GM18519 (cell line): ENCODE data around the gene GRIP1.

Experiments used
- ATAC-seq: cut with Tn5 transposase; IDR thresholded peaks from one replicate; pipeline ENCODE4 v1.9.1; 2021; ENCODE audit warnings: mild to moderate bottlenecking, moderate library complexity; ENCODE audit not compliant: unreplicated experiment, low FRiP score

GRIP1 gene, protein sequence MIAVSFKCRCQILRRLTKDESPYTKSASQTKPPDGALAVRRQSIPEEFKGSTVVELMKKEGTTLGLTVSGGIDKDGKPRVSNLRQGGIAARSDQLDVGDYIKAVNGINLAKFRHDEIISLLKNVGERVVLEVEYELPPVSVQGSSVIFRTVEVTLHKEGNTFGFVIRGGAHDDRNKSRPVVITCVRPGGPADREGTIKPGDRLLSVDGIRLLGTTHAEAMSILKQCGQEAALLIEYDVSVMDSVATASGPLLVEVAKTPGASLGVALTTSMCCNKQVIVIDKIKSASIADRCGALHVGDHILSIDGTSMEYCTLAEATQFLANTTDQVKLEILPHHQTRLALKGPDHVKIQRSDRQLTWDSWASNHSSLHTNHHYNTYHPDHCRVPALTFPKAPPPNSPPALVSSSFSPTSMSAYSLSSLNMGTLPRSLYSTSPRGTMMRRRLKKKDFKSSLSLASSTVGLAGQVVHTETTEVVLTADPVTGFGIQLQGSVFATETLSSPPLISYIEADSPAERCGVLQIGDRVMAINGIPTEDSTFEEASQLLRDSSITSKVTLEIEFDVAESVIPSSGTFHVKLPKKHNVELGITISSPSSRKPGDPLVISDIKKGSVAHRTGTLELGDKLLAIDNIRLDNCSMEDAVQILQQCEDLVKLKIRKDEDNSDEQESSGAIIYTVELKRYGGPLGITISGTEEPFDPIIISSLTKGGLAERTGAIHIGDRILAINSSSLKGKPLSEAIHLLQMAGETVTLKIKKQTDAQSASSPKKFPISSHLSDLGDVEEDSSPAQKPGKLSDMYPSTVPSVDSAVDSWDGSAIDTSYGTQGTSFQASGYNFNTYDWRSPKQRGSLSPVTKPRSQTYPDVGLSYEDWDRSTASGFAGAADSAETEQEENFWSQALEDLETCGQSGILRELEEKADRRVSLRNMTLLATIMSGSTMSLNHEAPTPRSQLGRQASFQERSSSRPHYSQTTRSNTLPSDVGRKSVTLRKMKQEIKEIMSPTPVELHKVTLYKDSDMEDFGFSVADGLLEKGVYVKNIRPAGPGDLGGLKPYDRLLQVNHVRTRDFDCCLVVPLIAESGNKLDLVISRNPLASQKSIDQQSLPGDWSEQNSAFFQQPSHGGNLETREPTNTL

GRCh38 chr12:66678338-66679275 is at the start of gene GRIP1:
Gene GRIP1 (minus strand): TSS chr12:66679076. CDS start chr12:66678904, 172 bp downstream.
- ATAC-seq = no peak

DNA sequence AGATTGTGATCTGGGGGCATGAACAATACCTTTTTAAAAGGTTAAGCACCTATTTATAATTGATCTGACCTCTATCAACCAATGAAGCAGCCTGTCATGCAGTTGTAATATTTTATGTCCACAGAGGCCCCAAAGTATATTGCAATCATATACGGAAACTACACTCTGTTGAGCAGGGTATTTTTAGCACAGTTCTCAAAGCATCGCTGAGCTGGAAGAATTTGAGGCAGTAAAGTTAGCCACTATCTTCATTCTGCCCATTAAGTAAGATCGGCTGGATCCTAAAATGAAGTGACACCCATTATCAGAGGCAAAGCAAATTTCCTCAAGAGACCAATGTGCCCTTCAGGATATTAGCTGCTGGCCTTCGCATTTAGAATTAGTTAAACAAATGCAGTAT is 47.7 kb upstream of the GRIP1 start:
- no peak for ATAC-seq

- ATAC-seq = no peak
These were observed 46.2 kb upstream of the GRIP1 start for GRCh38 chr12:66725031-66725430.

GRCh38 chr12:66724616-66725015 is 45.7 kb upstream of the GRIP1 start:
- ATAC-seq = no peak

DNA sequence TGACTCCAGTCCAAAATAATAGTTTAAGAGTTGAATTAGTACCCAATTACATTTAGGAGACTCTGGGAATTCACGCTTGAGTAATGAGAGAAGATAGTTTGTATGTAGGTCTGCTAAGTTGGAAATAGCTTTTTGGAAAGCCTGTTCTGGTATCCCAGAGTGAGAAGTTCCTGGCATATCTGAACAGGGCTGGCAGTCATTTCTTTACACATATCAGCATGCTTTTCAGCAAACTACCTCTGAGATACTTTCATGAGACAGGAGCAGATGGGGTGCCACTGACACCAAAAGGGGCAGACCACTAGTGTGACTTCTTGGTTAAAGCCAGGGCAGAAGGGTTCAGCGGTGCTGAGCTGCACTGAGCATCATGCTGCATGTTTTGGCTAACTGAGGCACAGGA is 45.1 kb upstream of the GRIP1 start:
- ATAC-seq = no peak

GRCh38 chr12:66719862-66720261 is 41.0 kb upstream of the GRIP1 start:
- ATAC-seq = no peak

DNA sequence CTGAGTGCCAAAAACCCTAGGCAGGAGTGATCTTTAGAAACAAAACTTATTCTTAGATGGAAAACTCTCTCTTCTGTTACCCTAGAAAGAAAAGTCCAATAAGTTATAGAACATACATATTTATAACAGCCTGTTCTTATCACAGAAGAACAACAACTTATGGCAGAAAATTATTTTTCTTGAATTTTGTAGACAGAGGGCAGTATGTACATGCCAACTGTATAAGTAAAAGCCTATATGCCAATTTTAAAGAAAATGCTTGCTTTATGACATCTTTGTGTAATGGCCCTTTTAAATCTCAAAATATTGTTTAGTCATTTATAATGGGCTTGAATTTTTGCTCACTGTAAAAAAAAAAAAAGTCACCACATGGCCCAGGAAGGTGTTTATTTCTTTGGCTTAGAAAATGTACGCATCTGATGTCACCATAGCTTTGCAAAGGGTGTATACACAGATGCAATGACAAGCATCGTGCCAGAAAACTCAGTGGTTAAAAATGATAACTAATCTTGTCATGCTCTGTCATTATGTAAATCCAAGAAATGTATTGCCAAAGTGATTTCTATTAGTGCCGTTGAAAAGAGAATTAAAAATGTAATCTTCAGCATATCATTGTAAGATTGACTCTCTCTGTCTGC is 38.3 kb upstream of the GRIP1 start:
- no peak for ATAC-seq

DNA sequence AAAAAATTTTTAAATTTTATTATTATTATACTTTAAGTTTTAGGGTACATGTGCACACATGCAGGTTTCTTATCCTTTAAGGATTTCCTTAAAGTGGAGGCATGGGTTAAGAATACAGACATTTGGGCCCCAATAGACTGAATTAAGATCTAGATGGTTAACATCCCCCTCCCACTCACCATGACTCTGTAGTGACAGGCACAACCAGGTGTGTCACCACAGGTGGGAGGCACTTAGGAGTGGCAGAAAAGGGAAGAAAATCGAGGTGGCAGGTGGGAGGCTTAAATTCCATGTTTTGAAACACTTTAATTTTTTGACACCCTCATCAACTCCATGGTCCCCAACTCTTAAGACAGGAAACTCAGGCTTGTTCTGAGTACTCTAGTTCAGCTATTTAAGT is 37.6 kb upstream of the GRIP1 start:
- no peak for ATAC-seq

GRCh38 chr12:66714709-66715108 is 35.8 kb upstream of the GRIP1 start:
- no peak for ATAC-seq

- no peak for ATAC-seq
These were observed 35.1 kb upstream of the GRIP1 start for GRCh38 chr12:66713984-66714383.

DNA sequence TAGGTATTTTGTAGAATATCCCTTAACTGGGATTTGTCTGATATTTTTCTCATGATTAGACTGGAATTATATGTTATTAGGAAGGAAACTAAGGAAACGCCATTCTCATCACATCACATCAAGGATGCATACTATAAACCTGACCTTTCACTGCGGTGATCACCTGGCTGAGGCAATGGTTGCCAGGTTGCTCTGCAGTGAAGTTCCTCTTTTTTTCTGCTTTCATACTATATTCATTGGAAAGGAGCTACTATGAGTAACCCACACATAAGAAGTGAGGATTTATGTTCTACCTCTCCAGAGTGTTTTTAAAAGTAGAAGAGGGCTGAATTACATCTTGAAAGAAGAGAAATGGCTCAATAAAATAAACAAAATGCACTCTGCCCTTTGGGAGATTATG is 31.0 kb upstream of the GRIP1 start:
- ATAC-seq = no peak

- no peak for ATAC-seq
These were observed 30.5 kb upstream of the GRIP1 start for GRCh38 chr12:66709457-66709773.

GRCh38 chr12:66708704-66709456 is 30.0 kb upstream of the GRIP1 start:
- no peak for ATAC-seq

- ATAC-seq = no peak
These were observed 28.3 kb upstream of the GRIP1 start for GRCh38 chr12:66707002-66707697.

GRCh38 chr12:66699738-66700482 is 21.0 kb upstream of the GRIP1 start:
- ATAC-seq = no peak

- ATAC-seq = no peak
These were observed 19.7 kb upstream of the GRIP1 start for GRCh38 chr12:66698558-66698957.

GRCh38 chr12:66697404-66697803 is 18.5 kb upstream of the GRIP1 start:
- ATAC-seq = no peak
